Measurements from ENCODE around the gene MYOT. TPM values are rescaled to one million over a fixed set of nuclear protein-coding genes. Genes with fewer than 3 reads are reported as not detected.

MYOT gene
- total and polyA plus RNA-seq, 2 donors (not counting 3 experiments of a cell fraction or from before 2014, with no cell fraction given): not detected

DNA sequence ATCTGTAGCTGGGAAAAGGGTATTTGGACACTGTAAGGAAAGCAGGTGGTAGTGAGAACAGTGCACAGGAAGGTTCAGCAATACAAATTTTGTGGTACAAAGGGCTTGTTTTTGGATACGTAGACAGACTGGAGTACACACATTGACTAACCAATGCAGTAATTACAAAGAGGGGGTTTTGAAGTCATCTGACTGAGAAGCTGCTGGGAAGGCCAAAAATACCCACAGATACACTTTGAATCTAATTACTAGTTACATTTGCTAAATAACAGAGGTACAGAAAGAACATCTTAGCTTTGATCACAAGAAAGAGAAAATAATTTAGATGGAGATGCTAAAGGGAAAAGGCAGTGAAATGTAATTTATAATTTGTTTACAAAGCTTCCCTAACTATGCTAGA is 67.5 kb downstream of the MYOT start:
- H3K27ac ChIP-seq (ENCODE audit: insufficient read depth, low read depth, low read length): no peak overlapping the region
- BruUV-seq (replicated peaks): no TSS peak
- no peak overlapping the region for H2AFZ ChIP-seq (ENCODE audit: low read depth, low read length)
- no peak for TF ChIP-seq GATA2 (IDR thresholded peaks at IDR 0.05; ENCODE audit: insufficient read depth, insufficient read length, low read depth, low read length)
- H3K79me2 ChIP-seq (ENCODE audit: control insufficient read depth, insufficient read depth, low read length): no peaks in the 10 kb centered on the region
- peaks cover 3 to 4% of the 10 kb centered on the region in 2 experiments for H3K36me3 ChIP-seq (ENCODE audit: control insufficient read depth in 2 of 2, extremely low read depth in 1 of 2, insufficient read depth in 2 of 2, low read length in 2 of 2)
- no peaks in the 10 kb centered on the region for H3K27me3 ChIP-seq (ENCODE audit: control insufficient read depth in 2 of 2, insufficient read depth in 2 of 2, low read length in 2 of 2)
- no peaks in the 10 kb centered on the region for H3K4me1 ChIP-seq (ENCODE audit: control insufficient read depth, extremely low read depth, insufficient read depth, low read length)
- no peaks in the 10 kb centered on the region for H3K9me3 ChIP-seq (replicated peaks; ENCODE audit: control insufficient read depth, insufficient read depth, low read length)
- no peak for DNase-seq (ENCODE audit: low read depth, low spot score)
- no peaks in the 10 kb centered on the region for H3K9me1 ChIP-seq (replicated peaks; ENCODE audit: control insufficient read depth, extremely low read depth, insufficient read depth, low read length)
- dilution Hi-C loops (cut with MboI; ENCODE audit: extremely low pct_ligation_motif_present, low sequenced_read_pairs) (no loop called here), intact Hi-C loops (cut with micrococcal nuclease) (no loop called here)
- H3K4me3 ChIP-seq (replicated peaks in 1 of 3; ENCODE audit: insufficient read depth in 1 of 3, low read depth in 1 of 3, low read length in 3 of 3): no peak overlapping the region
- ChIA-PET CTCF (interaction anchor here (1.5 to 2.0 kb wide), 6 partner anchors 11 to 198 kb away, joined by 3 to 18 read pairs (median 4); no protein-coding TSS in a partner anchor), POLR2A (no interaction called here)
- no peaks in the 10 kb centered on the region for H4K20me1 ChIP-seq (replicated peaks; ENCODE audit: control insufficient read depth, extremely low read depth, insufficient read depth, low read length)
- no peak overlapping the region for H3K9ac ChIP-seq (replicated peaks; ENCODE audit: extremely low read depth, insufficient read depth, low read length)
- H3K4me2 ChIP-seq (ENCODE audit: insufficient read depth, low read length): no peak overlapping the region
- no peak for FAIRE-seq

- H3K27me3 ChIP-seq (ENCODE audit: control insufficient read depth in 2 of 2, insufficient read depth in 2 of 2, low read length in 2 of 2): no peaks in the 10 kb centered on the region
- H3K4me3 ChIP-seq (replicated peaks in 1 of 3; ENCODE audit: insufficient read depth in 1 of 3, low read depth in 1 of 3, low read length in 3 of 3): no peak overlapping the region
- H3K36me3 ChIP-seq (ENCODE audit: control insufficient read depth in 2 of 2, extremely low read depth in 1 of 2, insufficient read depth in 2 of 2, low read length in 2 of 2): peaks cover 3 to 4% of the 10 kb centered on the region in 2 experiments
- no peaks in the 10 kb centered on the region for H3K9me3 ChIP-seq (replicated peaks; ENCODE audit: control insufficient read depth, insufficient read depth, low read length)
- no peaks in the 10 kb centered on the region for H3K9me1 ChIP-seq (replicated peaks; ENCODE audit: control insufficient read depth, extremely low read depth, insufficient read depth, low read length)
- no peak overlapping the region for H3K27ac ChIP-seq (ENCODE audit: insufficient read depth, low read depth, low read length)
- POLR2A ChIA-PET: no interaction called here
- no peaks in the 10 kb centered on the region for H3K79me2 ChIP-seq (ENCODE audit: control insufficient read depth, insufficient read depth, low read length)
- CTCF ChIA-PET: interaction anchor here (0.9 to 2.0 kb wide), 7 partner anchors 11 to 197 kb away, joined by 3 to 18 read pairs (median 4); no protein-coding TSS in a partner anchor
- no peak overlapping the region for H3K4me2 ChIP-seq (ENCODE audit: insufficient read depth, low read length)
- H3K9ac ChIP-seq (replicated peaks; ENCODE audit: extremely low read depth, insufficient read depth, low read length): no peak overlapping the region
- dilution Hi-C loops (cut with MboI; ENCODE audit: extremely low pct_ligation_motif_present, low sequenced_read_pairs): no loop called here
- no peaks in the 10 kb centered on the region for H4K20me1 ChIP-seq (replicated peaks; ENCODE audit: control insufficient read depth, extremely low read depth, insufficient read depth, low read length)
- no peak for TF ChIP-seq EZH2 (IDR thresholded peaks at IDR 0.05; ENCODE audit: borderline replicate concordance, low read depth, low read length, severe bottlenecking)
- TF ChIP-seq, protein P1, sequence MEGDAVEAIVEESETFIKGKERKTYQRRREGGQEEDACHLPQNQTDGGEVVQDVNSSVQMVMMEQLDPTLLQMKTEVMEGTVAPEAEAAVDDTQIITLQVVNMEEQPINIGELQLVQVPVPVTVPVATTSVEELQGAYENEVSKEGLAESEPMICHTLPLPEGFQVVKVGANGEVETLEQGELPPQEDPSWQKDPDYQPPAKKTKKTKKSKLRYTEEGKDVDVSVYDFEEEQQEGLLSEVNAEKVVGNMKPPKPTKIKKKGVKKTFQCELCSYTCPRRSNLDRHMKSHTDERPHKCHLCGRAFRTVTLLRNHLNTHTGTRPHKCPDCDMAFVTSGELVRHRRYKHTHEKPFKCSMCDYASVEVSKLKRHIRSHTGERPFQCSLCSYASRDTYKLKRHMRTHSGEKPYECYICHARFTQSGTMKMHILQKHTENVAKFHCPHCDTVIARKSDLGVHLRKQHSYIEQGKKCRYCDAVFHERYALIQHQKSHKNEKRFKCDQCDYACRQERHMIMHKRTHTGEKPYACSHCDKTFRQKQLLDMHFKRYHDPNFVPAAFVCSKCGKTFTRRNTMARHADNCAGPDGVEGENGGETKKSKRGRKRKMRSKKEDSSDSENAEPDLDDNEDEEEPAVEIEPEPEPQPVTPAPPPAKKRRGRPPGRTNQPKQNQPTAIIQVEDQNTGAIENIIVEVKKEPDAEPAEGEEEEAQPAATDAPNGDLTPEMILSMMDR (IDR thresholded peaks at IDR 0.05; ENCODE audit: extremely low read depth in 1 of 2, insufficient read depth in 1 of 2, low read depth in 1 of 2, low read length in 2 of 2): no peak
- TF ChIP-seq GATA2 (IDR thresholded peaks at IDR 0.05; ENCODE audit: insufficient read depth, insufficient read length, low read depth, low read length): no peak
- TF ChIP-seq MYC (IDR thresholded peaks at IDR 0.05; ENCODE audit: low read depth, low read length): no peak
- no peak for TF ChIP-seq JUN (IDR thresholded peaks at IDR 0.05; ENCODE audit: borderline replicate concordance, insufficient read depth, insufficient read length, low read depth)
- TF ChIP-seq POLR2AphosphoS5 (IDR thresholded peaks at IDR 0.05; ENCODE audit: insufficient read depth, low read depth, low read length): no peak
- FAIRE-seq (no peak), DNase-seq (ENCODE audit: low read depth, low spot score) (no peak)
- no peak overlapping the region for H2AFZ ChIP-seq (ENCODE audit: low read depth, low read length)
- no peaks in the 10 kb centered on the region for H3K4me1 ChIP-seq (ENCODE audit: control insufficient read depth, extremely low read depth, insufficient read depth, low read length)
- no TSS peak for BruUV-seq (replicated peaks)
- intact Hi-C loops (cut with micrococcal nuclease): no loop called here
These were observed 68.0 kb downstream of the MYOT start for GRCh38 chr5:137935694-137936093.

Other genes starting within 250 kb of the MYOT start
- 13.6 and 13.9 TPM in 2 replicates for gene KLHL3, start 131.8 kb upstream of the MYOT start, total RNA-seq
- gene KLHL3, start 131.8 kb upstream of the MYOT start, polyA plus RNA-seq: 7.5 and 8.8 TPM in 2 replicates
- 37.5 and 37.9 TPM in 2 replicates for gene HNRNPA0, start 113.5 kb upstream of the MYOT start, total RNA-seq
- 13.4 and 16.0 TPM in 2 replicates for gene HNRNPA0, start 113.5 kb upstream of the MYOT start, polyA plus RNA-seq
- gene PKD2L2, start 21.6 kb downstream of the MYOT start, total RNA-seq: not detected in 2 replicates
- not detected in 2 replicates for gene PKD2L2, start 21.6 kb downstream of the MYOT start, polyA plus RNA-seq
- 19.3 and 25.4 TPM in 2 replicates for gene FAM13B, start 165.2 kb downstream of the MYOT start, total RNA-seq
- 6.8 and 8.7 TPM in 2 replicates for gene FAM13B, start 165.2 kb downstream of the MYOT start, polyA plus RNA-seq
- gene WNT8A, start 216.2 kb downstream of the MYOT start, total RNA-seq: not detected in 2 replicates
- gene WNT8A, start 216.2 kb downstream of the MYOT start, polyA plus RNA-seq: not detected in 2 replicates

All from endothelial cell of umbilical vein (primary cell).